Measurements from ENCODE around the gene SLITRK6.
"Not testable (repeated sequence)": the region's sequence is repeated elsewhere in the genome, so short reads cannot be mapped to it uniquely, and the experiment has no call there.

Gene SLITRK6

DNA sequence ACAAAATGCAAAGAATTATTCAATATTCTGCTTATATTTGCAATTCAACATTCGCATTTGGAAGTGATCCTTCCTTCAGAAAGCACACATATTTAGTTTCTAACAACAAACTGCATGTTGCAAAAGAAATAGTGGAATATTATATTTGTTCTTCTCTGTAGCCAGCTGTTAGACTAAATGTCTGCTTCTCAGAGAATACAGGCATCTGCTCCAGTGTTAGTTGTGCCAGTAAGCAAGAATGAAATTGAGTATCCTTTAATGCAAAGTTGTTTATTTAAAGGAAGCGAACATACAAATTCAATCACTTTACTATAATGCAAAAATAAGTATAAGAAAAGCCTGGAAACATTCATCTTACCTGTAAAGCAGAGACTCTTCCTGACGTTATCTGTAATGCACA, 663 bp downstream of the SLITRK6 start:
- Histone ChIP-seq H3K27ac (ENCODE audit: low read depth, low read length) (no peak overlapping the region), H3K9ac (ENCODE audit: low read length) (no peak overlapping the region), H3K4me1 (ENCODE audit: insufficient read depth, low read length) (no peaks in the 10 kb centered on the region), H3K9me3 (ENCODE audit: low read length) (no peaks in the 10 kb centered on the region), H3K27me3 (ENCODE audit: control insufficient read depth in 1 of 2, insufficient read depth in 2 of 2, low read length in 2 of 2) (no peaks in the 10 kb centered on the region), H3K36me3 (ENCODE audit: insufficient read depth, low read length) (no peaks in the 10 kb centered on the region), H3K4me3 (ENCODE audit: low read depth in 1 of 2, low read length in 2 of 2) (no peak overlapping the region)

- no peaks in the 10 kb centered on the region for H3K9me3 ChIP-seq (ENCODE audit: low read length)
- H3K27me3 ChIP-seq (ENCODE audit: control insufficient read depth in 1 of 2, insufficient read depth in 2 of 2, low read length in 2 of 2), result no peaks in the 10 kb centered on the region
- no peaks in the 10 kb centered on the region for H3K36me3 ChIP-seq (ENCODE audit: insufficient read depth, low read length)
- no peak overlapping the region for H3K9ac ChIP-seq (ENCODE audit: low read length)
- no peak overlapping the region for H3K27ac ChIP-seq (ENCODE audit: low read depth, low read length)
- H3K4me1 ChIP-seq (ENCODE audit: insufficient read depth, low read length), result no peaks in the 10 kb centered on the region
- H3K4me3 ChIP-seq (ENCODE audit: low read depth in 1 of 2, low read length in 2 of 2), result no peak overlapping the region
These were observed 1.9 kb downstream of the SLITRK6 start for GRCh38 chr13:85797311-85797710.

- no peaks in the 10 kb centered on the region for H3K36me3 ChIP-seq (ENCODE audit: insufficient read depth, low read length)
- H3K27ac ChIP-seq (ENCODE audit: low read depth, low read length), result no peak overlapping the region
- H3K4me1 ChIP-seq (ENCODE audit: insufficient read depth, low read length), result no peaks in the 10 kb centered on the region
- H3K9me3 ChIP-seq (ENCODE audit: low read length), result no peaks in the 10 kb centered on the region
- H3K27me3 ChIP-seq (ENCODE audit: control insufficient read depth in 1 of 2, insufficient read depth in 2 of 2, low read length in 2 of 2), result no peaks in the 10 kb centered on the region
- no peak overlapping the region for H3K9ac ChIP-seq (ENCODE audit: low read length)
- no peak overlapping the region for H3K4me3 ChIP-seq (ENCODE audit: low read depth in 1 of 2, low read length in 2 of 2)
These were observed 14.0 kb downstream of the SLITRK6 start for GRCh38 chr13:85785205-85785604.

- H3K36me3 ChIP-seq (ENCODE audit: insufficient read depth, low read length), result no peaks in the 10 kb centered on the region
- no peak overlapping the region for H3K27ac ChIP-seq (ENCODE audit: low read depth, low read length)
- H3K27me3 ChIP-seq (ENCODE audit: control insufficient read depth in 1 of 2, insufficient read depth in 2 of 2, low read length in 2 of 2), result no peaks in the 10 kb centered on the region
- no peak overlapping the region for H3K4me3 ChIP-seq (ENCODE audit: low read depth in 1 of 2, low read length in 2 of 2)
- no peaks in the 10 kb centered on the region for H3K4me1 ChIP-seq (ENCODE audit: insufficient read depth, low read length)
- H3K9ac ChIP-seq (ENCODE audit: low read length), result no peak overlapping the region
- H3K9me3 ChIP-seq (ENCODE audit: low read length), result no peaks in the 10 kb centered on the region
These were observed 26.9 kb downstream of the SLITRK6 start for GRCh38 chr13:85772367-85772766.

GRCh38 chr13:85771856-85772255, 27.4 kb downstream of the SLITRK6 start:
- Histone ChIP-seq H3K36me3 (ENCODE audit: insufficient read depth, low read length) (no peaks in the 10 kb centered on the region), H3K4me3 (ENCODE audit: low read depth in 1 of 2, low read length in 2 of 2) (no peak overlapping the region), H3K9me3 (ENCODE audit: low read length) (no peaks in the 10 kb centered on the region), H3K27ac (ENCODE audit: low read depth, low read length) (no peak overlapping the region), H3K9ac (ENCODE audit: low read length) (no peak overlapping the region), H3K27me3 (ENCODE audit: control insufficient read depth in 1 of 2, insufficient read depth in 2 of 2, low read length in 2 of 2) (no peaks in the 10 kb centered on the region), H3K4me1 (ENCODE audit: insufficient read depth, low read length) (no peaks in the 10 kb centered on the region)

GRCh38 chr13:85768946-85769345, 30.3 kb downstream of the SLITRK6 start:
- Histone ChIP-seq H3K36me3 (ENCODE audit: insufficient read depth, low read length) (no peaks in the 10 kb centered on the region), H3K27ac (ENCODE audit: low read depth, low read length) (no peak overlapping the region), H3K27me3 (ENCODE audit: control insufficient read depth in 1 of 2, insufficient read depth in 2 of 2, low read length in 2 of 2) (no peaks in the 10 kb centered on the region), H3K4me3 (ENCODE audit: low read depth in 1 of 2, low read length in 2 of 2) (no peak overlapping the region), H3K4me1 (ENCODE audit: insufficient read depth, low read length) (no peaks in the 10 kb centered on the region), H3K9ac (ENCODE audit: low read length) (no peak overlapping the region), H3K9me3 (ENCODE audit: low read length) (no peaks in the 10 kb centered on the region)

- Histone ChIP-seq H3K27ac (ENCODE audit: low read depth, low read length) (no peak overlapping the region), H3K36me3 (ENCODE audit: insufficient read depth, low read length) (no peaks in the 10 kb centered on the region), H3K9ac (ENCODE audit: low read length) (no peak overlapping the region), H3K4me1 (ENCODE audit: insufficient read depth, low read length) (no peaks in the 10 kb centered on the region), H3K4me3 (ENCODE audit: low read depth in 1 of 2, low read length in 2 of 2) (no peak overlapping the region), H3K9me3 (ENCODE audit: low read length) (no peaks in the 10 kb centered on the region), H3K27me3 (ENCODE audit: control insufficient read depth in 1 of 2, insufficient read depth in 2 of 2, low read length in 2 of 2) (no peaks in the 10 kb centered on the region)
These were observed 44.1 kb downstream of the SLITRK6 start for GRCh38 chr13:85755123-85755522.

- H3K27me3 ChIP-seq (ENCODE audit: control insufficient read depth in 1 of 2, insufficient read depth in 2 of 2, low read length in 2 of 2); H3K9ac ChIP-seq (ENCODE audit: low read length); H3K4me3 ChIP-seq (ENCODE audit: low read depth in 1 of 2, low read length in 2 of 2); H3K36me3 ChIP-seq (ENCODE audit: insufficient read depth, low read length); H3K27ac ChIP-seq (ENCODE audit: low read depth, low read length); H3K9me3 ChIP-seq (ENCODE audit: low read length); H3K4me1 ChIP-seq (ENCODE audit: insufficient read depth, low read length): not testable (repeated sequence)
These were observed 55.9 kb downstream of the SLITRK6 start for GRCh38 chr13:85743201-85743770.
